NCI-H2196 treated with DMSO at 0.1 percent for 48 hours (cell line): ENCODE results near the gene MGA.

Experiments used
- DNase-seq: peaks from one replicate; lab custom pipeline; 2025; ENCODE audit not compliant: unreplicated experiment; lab: John Stamatoyannopoulos, UW

Gene MGA

DNA sequence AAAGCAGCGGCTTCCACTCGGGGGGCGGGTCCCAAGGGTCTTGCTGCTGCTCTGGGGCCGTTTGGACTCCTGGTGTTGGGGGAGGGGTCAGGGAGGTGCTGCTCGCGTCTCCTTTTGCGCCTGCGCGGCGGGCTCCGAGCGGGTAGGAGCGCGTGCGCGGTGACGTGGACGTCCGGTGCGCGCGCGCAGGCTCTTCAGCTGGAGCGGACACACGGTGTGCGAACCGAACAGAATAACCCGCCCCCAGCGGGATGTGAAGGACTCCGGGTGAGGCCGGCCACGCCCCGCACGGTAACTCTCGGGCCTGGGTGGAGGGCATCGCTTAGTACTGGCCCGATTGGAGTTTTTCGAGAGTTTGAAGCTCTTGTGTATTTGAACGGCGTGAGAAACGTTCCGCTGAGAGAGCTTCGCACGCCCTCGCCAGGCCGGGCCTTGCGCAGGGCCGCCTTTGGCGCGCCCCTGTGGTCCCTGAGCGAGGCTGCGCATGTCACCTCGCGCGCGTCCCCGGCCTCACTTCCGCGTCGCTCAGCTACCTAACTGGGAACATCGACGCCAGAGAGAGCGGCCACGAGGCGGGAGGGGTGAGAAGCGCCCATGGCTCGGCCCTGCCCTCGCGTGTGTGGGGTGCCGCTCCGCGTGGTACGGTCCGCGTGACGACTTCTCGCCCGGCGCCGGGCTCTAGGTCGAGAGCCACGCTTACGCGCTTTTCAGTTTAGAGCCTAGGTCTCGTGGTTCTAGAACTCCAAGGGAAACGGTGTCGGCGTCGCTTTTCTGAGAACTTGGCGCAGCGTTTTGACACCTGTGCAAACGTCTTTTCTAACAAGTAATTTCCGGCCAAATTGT lies at the start of gene MGA:
Gene MGA, plus strand, starts transcription at position 171 of the 843 bp plus-strand sequence.
- peak; percentile 70 for DNase-seq

DNA sequence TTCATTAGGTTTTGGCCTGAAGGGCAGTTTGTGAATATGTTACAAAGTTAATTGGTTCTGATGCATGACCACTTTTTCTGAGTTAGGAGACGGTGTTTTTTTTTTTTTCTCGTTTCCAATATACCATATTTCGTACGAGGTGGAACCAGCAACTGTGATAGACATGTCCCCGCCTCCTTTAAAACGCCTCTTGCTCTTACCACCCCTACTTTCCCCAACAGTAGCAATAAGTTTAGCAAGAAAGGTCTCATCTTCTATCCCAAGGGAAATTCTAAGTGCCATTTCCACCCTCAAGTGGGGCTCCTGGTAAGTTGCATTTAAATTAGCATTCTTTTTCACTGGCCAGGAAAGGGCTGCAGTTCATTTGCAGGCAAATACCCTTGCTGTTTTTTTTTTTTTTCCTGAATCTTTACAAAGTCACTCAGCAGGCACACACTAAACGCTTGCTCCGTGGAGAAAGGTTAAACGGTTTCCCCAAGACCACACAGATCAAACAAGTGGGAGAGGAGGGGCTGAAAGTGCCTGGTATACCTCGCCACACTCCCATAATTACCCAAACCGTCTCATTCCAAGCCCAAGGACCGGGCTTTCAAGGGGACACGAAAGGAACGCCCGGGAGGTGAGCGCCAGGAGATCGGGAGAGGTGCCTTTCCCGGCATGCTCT lies 39.5 kb upstream of the MGA start:
- no peak for DNase-seq

DNA sequence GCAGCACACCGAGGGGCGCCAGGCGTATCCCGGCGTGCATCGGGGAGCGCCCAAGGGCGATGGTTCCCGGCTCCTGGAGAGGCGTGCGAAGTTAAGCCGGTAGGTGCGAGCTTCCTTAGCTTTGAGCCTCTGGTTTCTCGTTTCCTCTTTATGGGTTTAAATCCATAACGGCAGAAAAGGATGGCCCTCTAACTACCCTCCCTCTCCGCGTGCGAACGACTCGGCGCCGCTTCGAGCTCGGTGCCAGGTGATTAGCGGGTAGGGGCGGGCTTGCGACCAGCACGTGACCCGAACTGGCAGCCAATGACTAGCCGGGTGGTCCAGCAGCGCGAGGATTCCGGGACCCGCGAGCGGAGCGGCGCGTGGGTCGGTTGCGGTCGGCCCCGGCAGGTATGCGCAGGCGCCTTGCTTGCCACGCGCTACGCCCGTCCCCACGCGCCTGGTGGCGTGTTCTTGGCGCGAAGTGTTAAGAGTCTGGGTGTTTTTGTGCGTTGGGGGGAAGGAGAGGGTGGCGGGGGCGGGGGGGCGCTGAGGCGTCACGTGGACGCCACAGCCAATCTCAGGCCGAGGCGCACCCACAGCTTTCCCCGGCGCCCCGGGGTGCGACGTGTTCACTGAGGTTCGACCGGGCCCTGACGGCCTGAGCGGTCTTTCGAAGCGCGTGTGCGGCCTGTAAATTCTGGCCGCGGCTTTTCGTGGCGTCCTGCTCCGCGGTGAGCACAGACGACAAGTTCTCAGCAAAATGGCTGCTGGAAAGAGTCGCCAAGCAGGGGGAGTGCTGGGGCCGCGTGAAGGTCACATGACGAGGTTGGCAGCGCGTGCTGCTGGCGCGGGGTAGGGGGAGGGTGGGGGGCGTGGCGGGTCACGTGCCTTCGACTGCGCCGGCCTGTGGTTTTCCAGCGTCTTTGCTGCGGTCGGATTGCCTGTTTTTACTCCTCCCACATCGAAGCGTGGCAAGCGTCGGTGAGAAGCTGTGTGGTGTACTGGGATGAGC lies 38.7 kb upstream of the MGA start:
- DNase-seq: peak; percentile 67

DNA sequence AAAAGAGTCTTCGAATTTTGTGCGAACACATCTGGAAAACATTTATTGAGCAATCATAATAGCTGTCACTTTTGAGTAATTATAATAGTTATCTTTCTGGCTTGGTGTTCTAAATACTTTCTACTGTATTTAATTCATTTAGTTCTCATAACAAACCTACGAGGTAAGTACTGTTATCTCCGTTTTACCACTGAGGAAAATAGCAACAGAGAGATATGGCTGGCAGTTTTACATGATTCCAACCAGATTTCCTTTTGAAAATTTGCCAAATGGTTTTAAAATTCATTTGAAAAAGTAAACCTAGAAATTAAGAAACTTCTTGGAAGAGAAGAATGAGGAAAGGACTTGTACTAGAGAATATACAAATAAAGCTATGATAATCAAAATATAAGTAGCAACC lies 37.3 kb upstream of the MGA start:
- no peak for DNase-seq

DNA sequence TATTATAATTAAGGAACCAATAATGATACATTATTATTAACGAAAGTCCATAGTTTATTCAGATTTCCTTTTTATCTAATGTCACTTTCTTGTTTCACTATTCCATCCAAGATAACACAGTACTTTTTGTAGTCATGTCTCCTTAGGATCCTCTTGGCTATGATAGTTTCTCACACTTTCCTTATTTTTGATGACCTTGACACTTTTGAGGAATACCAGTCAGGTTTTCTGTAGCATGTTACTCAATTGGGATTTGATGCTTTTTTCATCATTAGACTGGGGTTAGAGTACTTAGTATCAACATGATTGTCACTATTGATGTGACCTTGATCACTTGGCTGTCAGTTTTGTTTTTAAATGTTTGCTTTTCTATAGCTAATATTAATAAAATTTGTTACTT lies 33.0 kb upstream of the MGA start:
- no peak for DNase-seq

DNA sequence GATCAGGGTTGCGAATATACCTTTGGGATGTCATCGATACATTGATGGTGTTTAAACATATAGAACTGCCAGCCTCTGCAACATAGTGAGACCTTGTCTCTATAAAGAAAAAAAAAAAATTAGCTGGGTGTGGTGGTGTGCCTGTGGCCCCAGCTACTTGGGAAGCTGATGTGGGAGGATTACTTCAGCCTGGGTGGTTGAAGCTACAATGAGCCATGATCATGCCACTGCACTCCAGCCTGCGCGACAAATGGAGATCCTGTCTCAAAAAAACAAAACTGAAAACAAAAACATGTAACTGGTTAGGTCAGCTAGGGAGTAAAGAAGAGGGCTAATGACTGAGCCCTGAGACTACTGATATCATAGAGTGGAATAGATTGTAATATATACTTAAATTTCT lies 30.7 kb upstream of the MGA start:
- DNase-seq: no peak

DNA sequence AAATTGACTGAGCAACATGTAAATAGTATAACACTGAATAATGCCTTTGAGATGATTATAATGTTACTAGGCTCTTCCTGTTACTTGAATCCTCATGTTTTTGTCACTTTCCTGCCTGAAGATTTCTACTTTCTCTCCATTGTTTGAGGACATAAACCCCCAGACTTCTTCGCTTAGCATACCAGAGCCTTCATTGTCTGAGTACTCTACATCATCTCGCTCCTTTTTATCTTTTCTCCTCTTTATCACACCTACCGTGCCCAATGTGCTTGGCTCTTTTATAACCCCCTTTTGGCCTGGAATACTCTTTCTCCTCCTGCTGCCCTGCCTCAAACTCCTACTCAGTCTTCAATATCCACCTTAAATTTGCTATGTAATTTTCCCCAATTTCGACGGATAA lies 30.3 kb upstream of the MGA start:
- DNase-seq: no peak

DNA sequence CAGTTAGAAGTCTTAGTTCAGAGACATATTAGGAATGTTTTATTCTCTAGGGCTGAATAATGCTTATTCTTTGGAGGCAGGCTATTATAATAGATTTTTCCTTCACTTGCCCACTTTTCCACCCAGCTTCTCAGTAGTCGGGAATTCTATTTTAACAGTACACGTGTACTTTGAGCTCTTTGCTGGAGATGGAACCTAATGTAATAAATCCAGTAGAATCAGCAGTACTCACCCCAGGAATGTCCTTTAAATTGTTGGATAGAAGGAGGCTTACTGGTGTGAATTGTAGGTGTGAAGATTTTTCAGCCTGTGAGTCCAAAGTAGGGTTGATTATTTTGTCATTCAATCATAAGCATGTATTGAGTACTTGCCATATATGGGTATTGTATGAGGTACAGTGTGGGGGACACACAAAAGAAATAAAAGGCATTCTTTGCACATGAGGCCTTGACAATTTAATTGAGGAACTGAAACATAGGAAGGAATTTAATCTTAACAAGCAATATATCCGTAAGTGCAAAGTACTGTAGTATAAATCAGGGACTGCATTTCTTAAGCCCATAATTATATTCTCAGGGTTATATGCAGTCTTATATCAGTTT lies 29.5 kb upstream of the MGA start:
- DNase-seq: no peak

DNA sequence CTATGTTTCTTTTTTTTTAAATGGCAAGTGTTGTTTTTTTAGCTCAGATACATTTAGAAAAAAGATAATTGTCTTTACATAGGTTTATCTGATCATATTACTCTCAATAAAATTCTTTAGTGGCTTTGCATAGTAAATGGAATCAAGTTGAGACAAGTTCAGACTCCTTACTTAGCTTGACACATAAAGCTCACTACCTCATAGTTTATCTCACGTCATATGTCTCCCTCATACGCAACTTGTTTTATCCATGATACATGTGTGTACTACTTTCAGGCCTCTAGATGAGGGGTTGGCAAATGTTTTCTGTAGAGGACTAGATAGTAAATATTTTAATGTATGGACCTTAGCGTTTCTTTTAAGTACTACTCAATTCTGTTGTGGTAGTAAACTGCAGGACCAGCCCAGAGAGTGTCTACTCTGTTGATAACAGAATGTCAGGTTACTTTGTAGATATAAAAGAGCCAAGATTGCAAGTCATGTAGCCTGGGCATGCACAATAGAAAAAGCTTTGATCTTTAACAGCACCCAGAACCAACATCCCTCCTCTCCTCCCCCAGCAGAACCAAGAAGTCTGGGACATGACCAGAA lies 28.2 kb upstream of the MGA start:
- no peak for DNase-seq

DNA sequence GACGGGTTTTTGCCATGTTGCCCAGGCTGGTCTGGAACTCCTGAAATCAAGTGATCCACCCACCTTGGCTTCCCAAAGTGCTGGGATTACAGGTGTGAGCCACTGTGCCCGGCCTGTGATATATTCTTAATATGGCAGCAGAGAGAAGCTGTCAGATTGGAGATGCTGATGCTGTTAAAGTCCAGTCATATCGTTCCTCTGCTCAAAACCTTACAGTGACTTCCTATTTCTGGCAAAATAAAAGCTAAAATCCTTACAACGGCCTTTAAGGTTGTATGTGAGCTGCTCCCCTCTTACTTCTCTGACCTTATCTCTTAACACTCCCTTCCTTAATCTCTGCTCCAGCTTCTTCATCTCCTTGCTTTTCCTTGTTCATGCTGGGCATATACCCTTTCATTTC lies 26.6 kb upstream of the MGA start:
- DNase-seq: no peak

DNA sequence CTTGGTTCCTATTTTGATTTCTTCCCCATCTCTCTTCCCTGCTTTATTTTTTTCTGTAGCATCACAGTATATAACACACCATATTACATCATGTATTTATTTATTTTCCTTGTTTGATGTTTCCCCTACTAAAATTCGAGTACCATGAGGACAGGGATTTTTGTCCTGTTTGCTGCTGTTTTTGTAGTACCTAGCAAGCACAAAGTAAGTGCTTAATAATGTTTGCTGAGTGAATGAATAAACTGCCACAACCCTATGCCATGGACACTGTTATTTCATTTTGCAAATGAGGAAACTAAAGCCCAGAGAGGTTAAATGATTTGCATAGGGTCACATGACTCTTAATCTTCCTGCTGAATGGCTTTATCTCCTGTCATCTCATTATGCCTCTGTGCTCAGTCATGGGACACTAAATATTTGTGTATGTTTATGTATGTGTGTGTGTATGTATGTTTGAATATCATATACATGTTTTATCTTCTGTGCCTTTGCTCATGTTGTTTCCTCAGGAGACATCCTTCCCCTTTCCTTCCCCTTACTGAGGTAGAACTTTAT lies 26.1 kb upstream of the MGA start:
- DNase-seq: no peak

DNA sequence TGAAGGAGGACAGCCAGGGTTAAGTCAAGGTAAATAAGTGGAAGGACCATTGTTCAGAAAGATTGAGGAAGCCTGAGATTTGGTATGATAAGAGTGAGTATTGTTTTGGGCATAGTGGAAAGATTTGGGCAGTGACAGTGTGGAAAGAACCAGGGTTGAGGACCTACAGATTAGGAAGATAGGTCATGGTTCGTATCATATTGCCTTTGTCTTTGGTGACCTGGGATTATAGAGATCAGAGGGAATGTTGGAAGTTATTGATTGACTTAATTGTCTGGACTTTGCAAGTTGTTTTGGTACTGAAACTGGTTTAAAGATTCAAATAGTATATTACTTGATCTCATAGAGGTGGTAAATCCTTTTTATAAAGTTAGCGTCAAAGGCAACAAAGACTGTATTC lies 23.1 kb upstream of the MGA start:
- no peak for DNase-seq

DNA sequence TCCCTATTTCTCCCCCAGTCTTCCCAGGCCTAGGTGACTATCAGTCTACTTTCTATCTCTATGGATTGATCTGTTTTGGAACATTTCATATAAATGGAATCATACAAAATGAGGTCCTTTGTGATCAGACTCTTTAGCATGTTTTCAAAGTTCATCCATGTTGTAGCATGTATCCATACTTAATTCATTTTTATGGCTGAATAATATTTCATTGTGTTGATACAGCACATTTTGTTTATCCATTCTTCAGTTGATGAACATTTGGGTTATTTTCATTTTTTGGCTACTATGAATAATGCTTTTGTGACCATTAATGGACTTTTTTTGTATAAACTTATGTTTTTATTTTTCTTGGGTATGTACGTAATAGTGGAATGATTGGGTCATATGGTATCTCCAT lies 19.2 kb upstream of the MGA start:
- DNase-seq: no peak

DNA sequence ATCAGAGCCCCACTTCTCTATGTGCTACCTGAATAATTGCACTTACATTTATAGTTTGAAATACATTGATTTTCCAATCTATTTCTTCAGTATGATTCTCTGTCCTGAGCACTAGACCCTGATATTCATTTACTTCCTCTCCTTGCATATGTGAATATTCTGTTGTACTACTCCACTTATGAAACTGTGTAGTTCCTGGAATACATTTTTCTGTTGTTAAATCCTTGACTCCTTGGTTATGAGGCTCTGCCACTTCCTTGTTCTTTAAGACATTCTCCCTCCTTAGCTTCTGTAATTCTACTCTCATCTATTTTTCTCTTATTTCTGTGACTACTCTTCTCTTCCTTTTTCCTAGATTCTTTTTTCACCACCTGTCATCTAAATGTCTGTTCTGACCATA lies 12.9 kb upstream of the MGA start:
- no peak for DNase-seq

DNA sequence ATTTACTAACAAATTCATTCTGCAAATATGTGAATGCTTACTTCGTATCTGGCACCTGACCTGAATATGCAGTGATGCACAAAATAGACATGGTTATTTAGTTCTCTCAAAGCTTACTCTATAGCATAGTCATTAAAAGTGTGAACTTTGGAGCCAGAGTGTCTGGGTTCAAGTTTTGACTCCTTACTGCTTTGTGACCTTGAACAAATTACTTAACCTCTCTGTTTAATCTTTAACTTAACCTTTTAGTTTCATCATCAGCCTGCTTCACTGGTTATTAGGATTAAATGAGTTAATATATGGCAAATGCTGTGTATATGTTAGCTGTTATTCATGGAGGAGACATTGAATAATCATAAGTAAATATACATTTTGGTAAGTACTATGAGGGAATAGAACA lies 12.1 kb upstream of the MGA start:
- DNase-seq: no peak

DNA sequence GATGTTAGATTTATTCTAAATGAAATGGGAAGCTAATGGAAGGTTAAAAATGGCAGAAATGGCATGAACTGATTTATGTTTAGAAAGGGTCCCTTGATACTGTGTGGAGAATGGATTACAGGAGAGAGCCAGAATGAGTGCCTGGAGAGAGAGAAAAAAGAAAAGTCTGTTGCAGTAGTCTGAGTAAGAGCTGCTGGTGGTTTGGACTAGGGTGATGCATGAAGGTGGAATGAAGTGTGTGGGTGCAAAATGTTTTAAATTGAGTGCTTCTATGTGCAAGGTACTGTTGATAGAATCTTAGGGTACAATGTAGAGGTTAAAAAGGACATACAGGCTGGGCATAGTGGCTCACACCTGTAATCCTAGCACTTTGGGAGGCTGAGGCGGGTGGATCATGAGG lies 11.4 kb upstream of the MGA start:
- no peak for DNase-seq

DNA sequence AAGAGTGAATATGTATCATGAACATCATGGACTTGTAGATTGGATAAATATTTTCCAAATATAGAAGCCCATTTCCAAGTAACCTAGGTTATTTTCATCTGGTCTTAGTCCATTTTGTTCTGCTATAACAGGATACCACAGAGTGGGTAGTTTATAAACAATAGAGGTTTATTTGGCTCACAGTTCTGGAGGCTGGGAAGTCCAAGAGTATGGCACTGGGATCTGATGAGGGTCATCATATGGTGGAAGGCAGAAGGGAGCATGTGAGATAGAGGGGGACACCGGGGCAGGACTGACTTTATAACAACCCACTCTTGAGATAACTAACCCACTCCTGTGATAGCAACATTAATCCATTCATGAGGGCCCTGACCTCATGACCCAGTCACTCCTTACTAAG lies 9.4 kb upstream of the MGA start:
- DNase-seq: no peak

DNA sequence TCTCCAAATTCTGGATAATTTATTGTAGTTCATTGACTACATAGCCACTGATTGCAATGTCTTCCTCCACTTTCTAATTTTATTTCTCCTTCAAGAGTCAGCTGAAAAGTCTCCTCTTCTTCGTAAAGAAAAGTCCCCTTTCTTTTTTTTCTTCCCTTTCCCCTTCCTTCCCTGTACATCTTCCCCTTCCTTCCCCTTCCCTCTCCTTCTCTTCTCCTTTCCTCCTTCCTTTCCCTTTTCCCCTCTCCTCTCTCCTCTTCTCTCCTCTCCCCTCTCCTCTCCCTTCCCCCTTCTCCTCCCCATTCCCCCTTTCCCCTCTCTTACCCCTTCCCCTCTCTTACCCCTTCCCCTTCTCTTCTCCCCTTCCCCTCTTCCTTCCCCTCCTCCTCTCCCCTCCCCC lies 8.8 kb upstream of the MGA start:
- no peak for DNase-seq

DNA sequence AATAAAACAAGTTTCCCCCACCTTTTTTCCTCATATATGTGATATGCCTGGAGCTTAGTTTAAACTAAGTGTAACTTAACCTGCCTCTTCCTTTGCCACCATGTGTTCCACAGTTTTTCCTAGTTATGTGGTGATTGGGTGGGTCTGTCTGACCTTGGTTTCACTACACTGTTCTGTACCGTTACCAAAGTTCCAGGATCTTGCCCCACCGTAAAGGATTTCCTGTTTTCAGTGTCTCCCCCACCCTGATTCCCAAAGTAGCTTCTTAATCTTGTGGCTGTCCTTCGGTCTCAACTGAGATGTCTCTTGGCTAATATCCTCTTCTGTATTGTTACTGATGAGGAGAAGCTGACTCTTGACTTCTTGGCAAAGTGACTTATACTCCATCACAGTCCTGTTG lies 6.4 kb upstream of the MGA start:
- DNase-seq: no peak

DNA sequence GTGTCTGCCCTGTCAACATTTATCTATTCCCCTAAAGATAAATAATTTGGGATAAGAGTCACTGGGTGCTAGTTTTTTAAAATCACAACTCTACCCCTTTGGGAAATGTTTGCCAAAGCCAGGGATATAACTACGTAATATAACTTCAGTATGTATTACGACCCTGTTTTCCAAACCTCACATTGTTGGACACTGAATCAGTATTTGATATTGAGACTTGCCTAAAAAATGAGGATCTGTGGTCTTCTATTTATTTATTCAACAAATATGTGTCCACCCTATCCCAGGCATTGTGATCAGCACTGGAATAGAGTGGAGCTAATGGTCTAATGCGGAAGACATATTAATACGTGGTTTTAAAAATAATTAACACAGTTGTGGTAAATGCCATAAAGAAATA lies 4.5 kb upstream of the MGA start:
- DNase-seq: no peak

DNA sequence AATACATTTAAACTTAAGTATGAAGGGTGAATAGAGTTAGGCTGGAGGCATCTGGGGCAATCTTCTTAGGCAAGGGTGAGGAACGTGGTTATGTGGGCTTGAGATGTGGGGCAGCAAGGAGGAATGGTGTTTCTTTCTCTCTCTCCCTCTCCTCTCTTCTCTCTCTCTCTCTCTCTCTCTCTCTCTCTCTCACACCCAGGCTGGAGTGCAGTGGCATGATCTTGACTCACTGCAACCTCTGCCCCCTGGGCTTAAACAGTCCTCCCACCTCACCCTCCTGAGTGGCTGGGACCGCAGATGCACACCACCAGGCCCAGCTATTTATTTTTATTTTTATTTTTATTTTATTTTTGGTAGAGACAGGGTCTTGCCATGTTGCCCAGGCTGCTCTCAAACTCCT lies 4.0 kb upstream of the MGA start:
- DNase-seq: no peak
